Measurements from ENCODE around the gene SH2D3C. TPM values are rescaled to one million over a fixed set of nuclear protein-coding genes. Genes with fewer than 3 reads are reported as not detected.

SH2D3C gene
- total and polyA plus RNA-seq, 4 donors: 34.5 to 51.5 (median 42.0) TPM

- ATAC-seq (ENCODE audit: insufficient read depth, low FRiP score): no peak
- Histone ChIP-seq H3K4me1 (ENCODE audit: control insufficient read depth in 5 of 5, insufficient read depth in 5 of 5, low read length in 5 of 5) (peaks cover 0 to 21% (median 4%) of the 10 kb centered on the region in 5 donors), H3K4me3 (peak overlapping the region; percentile 41), H3K27me3 (ENCODE audit: control insufficient read depth in 3 of 3, insufficient read depth in 3 of 3, low read length in 2 of 3) (no peaks in the 10 kb centered on the region), H3K9ac (ENCODE audit: insufficient read depth in 1 of 2, low read length in 2 of 2) (no peak overlapping the region), H3K9me3 (ENCODE audit: control insufficient read depth in 4 of 4, insufficient read depth in 3 of 4, low read length in 3 of 4) (no peaks in the 10 kb centered on the region), H3K36me3 (ENCODE audit: control insufficient read depth in 4 of 4, insufficient read depth in 4 of 4, low read length in 4 of 4) (peaks cover 0 to 12% (median under 1%) of the 10 kb centered on the region in 4 donors), H3K27ac (ENCODE audit: low read depth in 1 of 2, low read length in 1 of 2) (peak overlapping the region; percentile 9 to 82)
- TF ChIP-seq, protein P1, sequence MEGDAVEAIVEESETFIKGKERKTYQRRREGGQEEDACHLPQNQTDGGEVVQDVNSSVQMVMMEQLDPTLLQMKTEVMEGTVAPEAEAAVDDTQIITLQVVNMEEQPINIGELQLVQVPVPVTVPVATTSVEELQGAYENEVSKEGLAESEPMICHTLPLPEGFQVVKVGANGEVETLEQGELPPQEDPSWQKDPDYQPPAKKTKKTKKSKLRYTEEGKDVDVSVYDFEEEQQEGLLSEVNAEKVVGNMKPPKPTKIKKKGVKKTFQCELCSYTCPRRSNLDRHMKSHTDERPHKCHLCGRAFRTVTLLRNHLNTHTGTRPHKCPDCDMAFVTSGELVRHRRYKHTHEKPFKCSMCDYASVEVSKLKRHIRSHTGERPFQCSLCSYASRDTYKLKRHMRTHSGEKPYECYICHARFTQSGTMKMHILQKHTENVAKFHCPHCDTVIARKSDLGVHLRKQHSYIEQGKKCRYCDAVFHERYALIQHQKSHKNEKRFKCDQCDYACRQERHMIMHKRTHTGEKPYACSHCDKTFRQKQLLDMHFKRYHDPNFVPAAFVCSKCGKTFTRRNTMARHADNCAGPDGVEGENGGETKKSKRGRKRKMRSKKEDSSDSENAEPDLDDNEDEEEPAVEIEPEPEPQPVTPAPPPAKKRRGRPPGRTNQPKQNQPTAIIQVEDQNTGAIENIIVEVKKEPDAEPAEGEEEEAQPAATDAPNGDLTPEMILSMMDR (IDR thresholded peaks at IDR 0.05; ENCODE audit: control extremely low read depth, extremely low read depth): peak; percentile 7
- WGBS, 2 donors: 10 to 33% methylated on average over 4 of the region's 4 CpGs
- DNase-seq: peak in 1 of 3 donors; percentile 54
Measured at GRCh38 chr9:127769929-127770582, 8.4 kb downstream of the SH2D3C start.

GRCh38 chr9:127769101-127769500, 9.4 kb downstream of the SH2D3C start:
- Histone ChIP-seq H3K4me1 (ENCODE audit: control insufficient read depth in 5 of 5, insufficient read depth in 5 of 5, low read length in 5 of 5) (peaks cover 0 to 21% (median 4%) of the 10 kb centered on the region in 5 donors), H3K9ac (ENCODE audit: insufficient read depth in 1 of 2, low read length in 2 of 2) (no peak overlapping the region), H3K9me3 (ENCODE audit: control insufficient read depth in 4 of 4, insufficient read depth in 3 of 4, low read length in 3 of 4) (no peaks in the 10 kb centered on the region), H3K27ac (ENCODE audit: low read depth in 1 of 2, low read length in 1 of 2) (peak overlapping the region; percentile 78 to 86), H3K4me3 (no peak overlapping the region), H3K27me3 (ENCODE audit: control insufficient read depth in 3 of 3, insufficient read depth in 3 of 3, low read length in 2 of 3) (no peaks in the 10 kb centered on the region), H3K36me3 (ENCODE audit: control insufficient read depth in 4 of 4, insufficient read depth in 4 of 4, low read length in 4 of 4) (peaks cover 0 to 12% (median 0%) of the 10 kb centered on the region in 4 donors)
- 78 to 84% methylated on average over 5 of the region's 5 CpGs for WGBS, 2 donors
- DNase-seq (no peak), ATAC-seq (ENCODE audit: insufficient read depth, low FRiP score) (no peak)
- TF ChIP-seq, protein P1 (IDR thresholded peaks at IDR 0.05; ENCODE audit: control extremely low read depth, extremely low read depth): no peak

DNA sequence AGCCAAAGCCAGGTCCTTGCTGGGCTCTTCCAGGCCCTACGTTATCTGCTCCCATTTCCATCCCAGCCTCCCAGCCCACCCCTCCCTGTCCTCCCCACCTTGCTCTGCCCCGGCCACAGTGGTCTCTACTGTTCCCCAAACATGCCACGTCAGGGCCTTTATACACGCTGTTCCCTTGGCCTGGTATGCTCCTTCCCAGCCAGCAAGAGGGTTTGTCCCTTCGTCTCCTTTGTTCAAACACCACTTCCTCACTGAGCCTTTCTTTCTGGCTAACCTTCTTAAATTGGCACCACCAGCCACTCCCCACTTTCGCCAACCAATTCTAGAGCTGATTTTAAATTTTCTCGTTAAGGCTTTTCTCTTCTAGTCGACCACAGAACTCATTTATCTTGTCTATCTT, 9.8 kb downstream of the SH2D3C start:
- H3K4me3 ChIP-seq: no peak overlapping the region

More for the DNA sequence above, 9.8 kb downstream of the SH2D3C start:
- TF ChIP-seq, protein P1 (IDR thresholded peaks at IDR 0.05; ENCODE audit: control extremely low read depth, extremely low read depth): no peak
- no peak overlapping the region for H3K9ac ChIP-seq (ENCODE audit: insufficient read depth in 1 of 2, low read length in 2 of 2)
- peaks cover 0 to 21% (median 4%) of the 10 kb centered on the region in 5 donors for H3K4me1 ChIP-seq (ENCODE audit: control insufficient read depth in 5 of 5, insufficient read depth in 5 of 5, low read length in 5 of 5)
- WGBS, 2 donors: 48 to 67% methylated on average over 8 of the region's 8 CpGs
- no peaks in the 10 kb centered on the region for H3K9me3 ChIP-seq (ENCODE audit: control insufficient read depth in 4 of 4, insufficient read depth in 3 of 4, low read length in 3 of 4)
- H3K27me3 ChIP-seq (ENCODE audit: control insufficient read depth in 3 of 3, insufficient read depth in 3 of 3, low read length in 2 of 3): no peaks in the 10 kb centered on the region
- DNase-seq (no peak), ATAC-seq (ENCODE audit: insufficient read depth, low FRiP score) (no peak)
- H3K36me3 ChIP-seq (ENCODE audit: control insufficient read depth in 4 of 4, insufficient read depth in 4 of 4, low read length in 4 of 4): peaks cover 0 to 9% (median 0%) of the 10 kb centered on the region in 4 donors
- H3K27ac ChIP-seq (ENCODE audit: low read depth in 1 of 2, low read length in 1 of 2): peak overlapping the region; percentile 78 to 86
